HepG2 (cell line): Measurements from ENCODE around the gene KANSL3. TPM values are rescaled to one million over a fixed set of nuclear protein-coding genes. Genes with fewer than 3 reads are reported as not detected.

Source experiments
- CHCHD3 ChIP-seq: sonication (generic); formaldehyde crosslinking; IDR thresholded peaks from 2 replicates; pipeline ENCODE4 v1.8.0; 2022; ENCODE audit warnings: mild to moderate bottlenecking, missing genetic modification reagents, moderate library complexity
- ELF1 ChIP-seq: sonication (generic); formaldehyde crosslinking; IDR thresholded peaks from 2 replicates; pipeline ENCODE4 v1.4.0; 2020; ENCODE audit warnings: missing genetic modification reagents
- KLF11 ChIP-seq: IDR thresholded peaks from 2 replicates; pipeline ENCODE4 v1.6.1; 2016; ENCODE audit warnings: missing compliant biosample characterization
- MIER3 ChIP-seq: IDR thresholded peaks from 2 replicates; pipeline ENCODE4 v1.6.1; 2016; ENCODE audit warnings: missing compliant biosample characterization, borderline replicate concordance
- PCBP1 ChIP-seq: fragments of 200-400 bp; formaldehyde crosslinking; IDR thresholded peaks from 2 replicates; pipeline ENCODE4 v1.6.1; 2017; ENCODE audit warnings: mild to moderate bottlenecking, low read depth, low read length, borderline replicate concordance
- SMAD9 ChIP-seq: sonication (generic); formaldehyde crosslinking; IDR thresholded peaks from 2 replicates; pipeline ENCODE4 v1.5.1; 2020; ENCODE audit warnings: mild to moderate bottlenecking, missing genetic modification reagents
- SNAPC4 ChIP-seq: sonication (generic); formaldehyde crosslinking; IDR thresholded peaks from 2 replicates; pipeline ENCODE4 v1.4.0; 2020; ENCODE audit warnings: mild to moderate bottlenecking, missing genetic modification reagents
- THAP9 ChIP-seq: sonication (generic); formaldehyde crosslinking; IDR thresholded peaks from 2 replicates; pipeline ENCODE4; 2020; ENCODE audit warnings: missing genetic modification reagents, mild to moderate bottlenecking, borderline replicate concordance
- ZBTB39 ChIP-seq: sonication (generic); formaldehyde crosslinking; IDR thresholded peaks from 2 replicates; pipeline ENCODE4 v1.5.0; 2020; ENCODE audit warnings: missing genetic modification reagents
- ZNF225 ChIP-seq: sonication (generic); formaldehyde crosslinking; IDR thresholded peaks from 2 replicates; pipeline ENCODE4 v1.4.0; 2020; ENCODE audit warnings: mild to moderate bottlenecking, missing genetic modification reagents
- ZNF460 ChIP-seq: sonication (generic); formaldehyde crosslinking; IDR thresholded peaks from 2 replicates; pipeline ENCODE4 v1.5.1; 2020; ENCODE audit warnings: missing genetic modification reagents, mild to moderate bottlenecking, borderline replicate concordance
- ZNF549 ChIP-seq: sonication (generic); formaldehyde crosslinking; IDR thresholded peaks from 2 replicates; pipeline ENCODE4 v1.5.0; 2020; ENCODE audit warnings: missing genetic modification reagents
- ZNF672 ChIP-seq: sonication (generic); formaldehyde crosslinking; IDR thresholded peaks from 2 replicates; pipeline ENCODE4 v1.8.1; 2022; ENCODE audit warnings: missing genetic modification reagents
- ZSCAN9 ChIP-seq: IDR thresholded peaks from 2 replicates; pipeline ENCODE4 v1.6.1; 2016; ENCODE audit warnings: borderline replicate concordance
- polyA plus RNA-seq, 8 experiments: library from polyadenylated mRNA; depleted of rRNA in 3 of 8; stranded (reverse) in 7 of 8; unstranded in 1 of 8; fragments of >200 nt; fragmentation: Illumina TruSeq in 4 of 8; extraction: Trizol in 4 of 8; gene quantifications; 2 replicates each; pipeline versions ENCODE4 v1.2.1 to v1.2.3, GENCODE V29; 2011 to 2016; ENCODE audit warnings: low read depth in 4 of 8, missing spikeins in 1 of 8, mixed read lengths in 1 of 8; ENCODE audit not compliant: insufficient read depth in 1 of 8
- total RNA-seq, 5 experiments: library from RNA; depleted of rRNA; stranded (reverse); fragments of >200 nt; fragmentation: Illumina TruSeq; extraction: Trizol; gene quantifications; 2 replicates each; pipeline ENCODE4 v1.2.3, GENCODE V29; 2016; ENCODE audit warnings: low read depth in 1 of 5
- TF ChIP-seq, protein P1 (sequence below): sonication (generic); formaldehyde crosslinking; IDR thresholded peaks from 2 replicates; pipeline ENCODE4 v1.5.0; 2020; ENCODE audit warnings: missing genetic modification reagents, mild to moderate bottlenecking, borderline replicate concordance
- TF ChIP-seq, protein P2 (sequence below): IDR thresholded peaks from 2 replicates; pipeline ENCODE4 v1.6.1; 2016; ENCODE audit warnings: mild to moderate bottlenecking, missing biosample characterization, missing genetic modification reagents

Gene KANSL3
- total and polyA plus RNA-seq, 2 of the 13 experiments (the other 11 are each of a cell fraction or from before 2014, with no cell fraction given) = 20.8 to 37.3 TPM

- TF ChIP-seq THAP9 (CRISPR knock-in tag) = peak; percentile 81; the same call in 1 of the 2 replicates
- TF ChIP-seq KLF11 = no peak
- TF ChIP-seq, protein P1, sequence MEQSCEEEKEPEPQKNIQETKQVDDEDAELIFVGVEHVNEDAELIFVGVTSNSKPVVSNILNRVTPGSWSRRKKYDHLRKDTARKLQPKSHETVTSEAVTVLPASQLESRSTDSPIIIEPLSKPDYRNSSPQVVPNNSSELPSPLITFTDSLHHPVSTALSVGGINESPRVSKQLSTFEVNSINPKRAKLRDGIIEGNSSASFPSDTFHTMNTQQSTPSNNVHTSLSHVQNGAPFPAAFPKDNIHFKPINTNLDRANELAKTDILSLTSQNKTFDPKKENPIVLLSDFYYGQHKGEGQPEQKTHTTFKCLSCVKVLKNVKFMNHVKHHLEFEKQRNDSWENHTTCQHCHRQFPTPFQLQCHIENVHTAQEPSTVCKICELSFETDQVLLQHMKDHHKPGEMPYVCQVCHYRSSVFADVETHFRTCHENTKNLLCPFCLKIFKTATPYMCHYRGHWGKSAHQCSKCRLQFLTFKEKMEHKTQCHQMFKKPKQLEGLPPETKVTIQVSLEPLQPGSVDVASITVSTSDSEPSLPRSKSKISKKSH (CRISPR knock-in tag) = no peak
- TF ChIP-seq SMAD9 (CRISPR knock-in tag) = no peak
- no peak for TF ChIP-seq ZNF672 (CRISPR knock-in tag)
- no peak for TF ChIP-seq CHCHD3 (CRISPR knock-in tag)
- peak; percentile 64 for TF ChIP-seq ELF1 (CRISPR knock-in tag)
- 0 out of 2 replicates have a peak, but pooled peaks have one; percentile 67 for TF ChIP-seq ZBTB39 (CRISPR knock-in tag)
- no peak for TF ChIP-seq ZNF225 (CRISPR knock-in tag)
- peak; percentile 94 for TF ChIP-seq MIER3 (CRISPR knock-in tag)
- no peak for TF ChIP-seq SNAPC4
- TF ChIP-seq, protein P2, sequence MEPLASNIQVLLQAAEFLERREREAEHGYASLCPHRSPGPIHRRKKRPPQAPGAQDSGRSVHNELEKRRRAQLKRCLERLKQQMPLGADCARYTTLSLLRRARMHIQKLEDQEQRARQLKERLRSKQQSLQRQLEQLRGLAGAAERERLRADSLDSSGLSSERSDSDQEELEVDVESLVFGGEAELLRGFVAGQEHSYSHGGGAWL (CRISPR knock-in tag) = no peak; the same call in 1 of the 2 replicates
- no peak for TF ChIP-seq PCBP1
- no peak; the same call in 1 of the 2 replicates for TF ChIP-seq ZSCAN9 (CRISPR knock-in tag)
- no peak; the same call in 1 of the 2 replicates for TF ChIP-seq ZNF460
- no peak for TF ChIP-seq ZNF549
Measured at GRCh38 chr2:96601382-96602292, 36.5 kb downstream of the KANSL3 start (continued).
